ENCODE data around the gene SMURF1.

The SMURF1 gene

GRCh38 chr7:99083068-99083651, 60.7 kb downstream of the SMURF1 start:
- FAIRE-seq (no peak), DNase-seq (ENCODE audit: insufficient read length, low spot score) (no peak)
- TF ChIP-seq PAX5 (IDR thresholded peaks at IDR 0.05; ENCODE audit: insufficient read depth, low read length, severe bottlenecking) (no peak), POU2F2 (IDR thresholded peaks at IDR 0.05; ENCODE audit: low read depth, low read length) (no peak)

- FAIRE-seq (no peak), DNase-seq (ENCODE audit: insufficient read length, low spot score) (no peak)
- TF ChIP-seq PAX5 (IDR thresholded peaks at IDR 0.05; ENCODE audit: insufficient read depth, low read length, severe bottlenecking) (no peak), POLR2A (IDR thresholded peaks at IDR 0.05; ENCODE audit: low read depth, low read length) (no peak), POU2F2 (IDR thresholded peaks at IDR 0.05; ENCODE audit: low read depth, low read length) (no peak), TAF1 (IDR thresholded peaks at IDR 0.05; ENCODE audit: low read depth, low read length) (no peak), SPI1 (IDR thresholded peaks at IDR 0.05; ENCODE audit: low read depth, low read length) (no peak), POLR2AphosphoS5 (IDR thresholded peaks at IDR 0.05; ENCODE audit: low read depth, low read length) (no peak)
Observed at GRCh38 chr7:99080679-99081078, 63.2 kb downstream of the SMURF1 start.

GRCh38 chr7:99079104-99079503, 64.8 kb downstream of the SMURF1 start:
- TF ChIP-seq TAF1 (IDR thresholded peaks at IDR 0.05; ENCODE audit: low read depth, low read length) (no peak), POLR2AphosphoS5 (IDR thresholded peaks at IDR 0.05; ENCODE audit: low read depth, low read length) (no peak), PAX5 (IDR thresholded peaks at IDR 0.05; ENCODE audit: insufficient read depth, low read length, severe bottlenecking) (no peak), SPI1 (IDR thresholded peaks at IDR 0.05; ENCODE audit: low read depth, low read length) (no peak), POLR2A (IDR thresholded peaks at IDR 0.05; ENCODE audit: low read depth, low read length) (no peak), POU2F2 (IDR thresholded peaks at IDR 0.05; ENCODE audit: low read depth, low read length) (no peak)
- DNase-seq (ENCODE audit: insufficient read length, low spot score) (peak; percentile 32), FAIRE-seq (peak; percentile 55)

GRCh38 chr7:99078416-99078815, 65.5 kb downstream of the SMURF1 start:
- TF ChIP-seq SPI1 (IDR thresholded peaks at IDR 0.05; ENCODE audit: low read depth, low read length): no peak
- TF ChIP-seq PAX5 (IDR thresholded peaks at IDR 0.05; ENCODE audit: insufficient read depth, low read length, severe bottlenecking): no peak
- TF ChIP-seq POLR2A (IDR thresholded peaks at IDR 0.05; ENCODE audit: low read depth, low read length): no peak
- no peak for TF ChIP-seq TAF1 (IDR thresholded peaks at IDR 0.05; ENCODE audit: low read depth, low read length)
- no peak for TF ChIP-seq POLR2AphosphoS5 (IDR thresholded peaks at IDR 0.05; ENCODE audit: low read depth, low read length)
- no peak for TF ChIP-seq POU2F2 (IDR thresholded peaks at IDR 0.05; ENCODE audit: low read depth, low read length)
- FAIRE-seq: peak; percentile 55

GRCh38 chr7:99076615-99077014, 67.3 kb downstream of the SMURF1 start:
- peak; percentile 54 for FAIRE-seq
- DNase-seq (ENCODE audit: insufficient read length, low spot score): no peak
- no peak for TF ChIP-seq TAF1 (IDR thresholded peaks at IDR 0.05; ENCODE audit: low read depth, low read length)
- no peak for TF ChIP-seq SPI1 (IDR thresholded peaks at IDR 0.05; ENCODE audit: low read depth, low read length)
- no peak for TF ChIP-seq POU2F2 (IDR thresholded peaks at IDR 0.05; ENCODE audit: low read depth, low read length)
- no peak for TF ChIP-seq POLR2AphosphoS5 (IDR thresholded peaks at IDR 0.05; ENCODE audit: low read depth, low read length)
- no peak for TF ChIP-seq POLR2A (IDR thresholded peaks at IDR 0.05; ENCODE audit: low read depth, low read length)
- TF ChIP-seq PAX5 (IDR thresholded peaks at IDR 0.05; ENCODE audit: insufficient read depth, low read length, severe bottlenecking): no peak

More at GRCh38 chr7:99078416-99078815, 65.5 kb downstream of the SMURF1 start:
- no peak for DNase-seq (ENCODE audit: insufficient read length, low spot score)

GRCh38 chr7:99073839-99074446, 70.0 kb downstream of the SMURF1 start:
- FAIRE-seq (no peak), DNase-seq (ENCODE audit: insufficient read length, low spot score) (no peak)
- no peak for TF ChIP-seq POU2F2 (IDR thresholded peaks at IDR 0.05; ENCODE audit: low read depth, low read length)
- no peak for TF ChIP-seq SPI1 (IDR thresholded peaks at IDR 0.05; ENCODE audit: low read depth, low read length)
- TF ChIP-seq POLR2A (IDR thresholded peaks at IDR 0.05; ENCODE audit: low read depth, low read length): no peak
- no peak for TF ChIP-seq PAX5 (IDR thresholded peaks at IDR 0.05; ENCODE audit: insufficient read depth, low read length, severe bottlenecking)
- TF ChIP-seq POLR2AphosphoS5 (IDR thresholded peaks at IDR 0.05; ENCODE audit: low read depth, low read length): no peak
- TF ChIP-seq TAF1 (IDR thresholded peaks at IDR 0.05; ENCODE audit: low read depth, low read length): no peak

- TF ChIP-seq TAF1 (IDR thresholded peaks at IDR 0.05; ENCODE audit: low read depth, low read length) (no peak), PAX5 (IDR thresholded peaks at IDR 0.05; ENCODE audit: insufficient read depth, low read length, severe bottlenecking) (no peak), POLR2A (IDR thresholded peaks at IDR 0.05; ENCODE audit: low read depth, low read length) (no peak), POLR2AphosphoS5 (IDR thresholded peaks at IDR 0.05; ENCODE audit: low read depth, low read length) (no peak), SPI1 (IDR thresholded peaks at IDR 0.05; ENCODE audit: low read depth, low read length) (no peak), POU2F2 (IDR thresholded peaks at IDR 0.05; ENCODE audit: low read depth, low read length) (no peak)
- FAIRE-seq: no peak
- DNase-seq (ENCODE audit: insufficient read length, low spot score): no peak
Observed at GRCh38 chr7:99072126-99072525, 71.8 kb downstream of the SMURF1 start.

GRCh38 chr7:99070361-99070760, 73.5 kb downstream of the SMURF1 start:
- no peak for TF ChIP-seq SPI1 (IDR thresholded peaks at IDR 0.05; ENCODE audit: low read depth, low read length)
- no peak for FAIRE-seq
- no peak for DNase-seq (ENCODE audit: insufficient read length, low spot score)

- FAIRE-seq: no peak
- no peak for TF ChIP-seq POLR2AphosphoS5 (IDR thresholded peaks at IDR 0.05; ENCODE audit: low read depth, low read length)
- TF ChIP-seq TAF1 (IDR thresholded peaks at IDR 0.05; ENCODE audit: low read depth, low read length): no peak
- TF ChIP-seq POU2F2 (IDR thresholded peaks at IDR 0.05; ENCODE audit: low read depth, low read length): no peak
- no peak for TF ChIP-seq PAX5 (IDR thresholded peaks at IDR 0.05; ENCODE audit: insufficient read depth, low read length, severe bottlenecking)
- TF ChIP-seq SPI1 (IDR thresholded peaks at IDR 0.05; ENCODE audit: low read depth, low read length): no peak
- no peak for TF ChIP-seq POLR2A (IDR thresholded peaks at IDR 0.05; ENCODE audit: low read depth, low read length)
- DNase-seq (ENCODE audit: insufficient read length, low spot score): no peak
Observed at GRCh38 chr7:99061001-99061776, 82.7 kb downstream of the SMURF1 start.

All from GM12891 (cell line).